ENCODE data around the gene FOSL2.
A peak's percentile ranks its signal among the peaks of the same experiment; 100 is the strongest.

Gene FOSL2

GRCh38 chr2:28347596-28347995, 45.1 kb upstream of the FOSL2 start:
- H3K27ac ChIP-seq (replicated peaks): no peak overlapping the region
- no peak for TF ChIP-seq REST (IDR thresholded peaks at IDR 0.05; ENCODE audit: insufficient replicate concordance, low read depth)
- no peak for TF ChIP-seq SPI1 (IDR thresholded peaks at IDR 0.05; ENCODE audit: borderline replicate concordance, low read depth)
- TF ChIP-seq CTCF (IDR thresholded peaks at IDR 0.05; ENCODE audit: insufficient read depth, low read length): no peak
- TF ChIP-seq GABPA (IDR thresholded peaks at IDR 0.05; ENCODE audit: low read depth): no peak
- no peak for TF ChIP-seq POLR2AphosphoS5 (IDR thresholded peaks at IDR 0.05; ENCODE audit: low read depth)
- H3K27me3 ChIP-seq (ENCODE audit: insufficient read depth, poor library complexity, severe bottlenecking): no peaks in the 10 kb centered on the region
- no peak overlapping the region for H3K4me3 ChIP-seq (replicated peaks; ENCODE audit: insufficient read depth, low read length)
- no peak for DNase-seq (ENCODE audit: low read depth in 1 of 2, low spot score in 1 of 2)

GRCh38 chr2:28348149-28348567, 44.5 kb upstream of the FOSL2 start:
- Histone ChIP-seq H3K27ac (replicated peaks) (no peak overlapping the region), H3K27me3 (ENCODE audit: insufficient read depth, poor library complexity, severe bottlenecking) (no peaks in the 10 kb centered on the region), H3K4me3 (replicated peaks; ENCODE audit: insufficient read depth, low read length) (no peak overlapping the region)
- DNase-seq (ENCODE audit: low read depth in 1 of 2, low spot score in 1 of 2): no peak
- no peak for TF ChIP-seq REST (IDR thresholded peaks at IDR 0.05; ENCODE audit: insufficient replicate concordance, low read depth)
- TF ChIP-seq SPI1 (IDR thresholded peaks at IDR 0.05; ENCODE audit: borderline replicate concordance, low read depth): 0 out of 2 replicates have a peak, but pooled peaks have one; percentile 11
- TF ChIP-seq CTCF (IDR thresholded peaks at IDR 0.05; ENCODE audit: insufficient read depth, low read length): no peak
- TF ChIP-seq GABPA (IDR thresholded peaks at IDR 0.05; ENCODE audit: low read depth): no peak

- Histone ChIP-seq H3K27me3 (ENCODE audit: insufficient read depth, poor library complexity, severe bottlenecking) (no peaks in the 10 kb centered on the region), H3K4me3 (replicated peaks; ENCODE audit: insufficient read depth, low read length) (no peak overlapping the region), H3K27ac (replicated peaks) (no peak overlapping the region)
- TF ChIP-seq SPI1 (IDR thresholded peaks at IDR 0.05; ENCODE audit: borderline replicate concordance, low read depth): no peak
- no peak for TF ChIP-seq GABPA (IDR thresholded peaks at IDR 0.05; ENCODE audit: low read depth)
- no peak for TF ChIP-seq CTCF (IDR thresholded peaks at IDR 0.05; ENCODE audit: insufficient read depth, low read length)
- no peak for TF ChIP-seq POLR2AphosphoS5 (IDR thresholded peaks at IDR 0.05; ENCODE audit: low read depth)
- TF ChIP-seq REST (IDR thresholded peaks at IDR 0.05; ENCODE audit: insufficient replicate concordance, low read depth): no peak
- no peak for DNase-seq (ENCODE audit: low read depth in 1 of 2, low spot score in 1 of 2)
Observed at GRCh38 chr2:28348921-28349320, 43.7 kb upstream of the FOSL2 start.

All from HL-60 (cell line).